ENCODE data around the gene B4GALT5.

DNA sequence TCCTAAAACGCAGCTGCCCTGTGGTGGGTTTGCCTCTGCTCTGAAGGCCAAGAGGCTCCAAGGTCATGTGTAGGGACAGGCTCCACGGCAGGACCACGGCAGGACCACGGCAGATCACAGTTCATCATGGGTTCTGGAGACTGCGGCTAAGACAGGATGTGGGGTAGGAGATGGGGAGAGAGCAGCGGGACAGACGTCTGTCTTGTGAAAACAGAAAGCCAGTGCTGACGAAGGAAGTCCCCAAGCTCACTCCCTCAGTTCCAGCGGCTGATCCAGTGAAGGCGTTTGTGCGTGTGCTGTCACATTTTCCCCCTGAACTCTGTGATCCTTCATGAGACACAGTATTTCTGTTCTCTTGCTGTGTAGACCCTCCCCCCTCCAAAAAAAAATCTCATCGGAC lies 77.8 kb downstream of the B4GALT5 start:
- TF ChIP-seq CREB1 (CRISPR knock-in tag; IDR thresholded peaks at IDR 0.05) (no peak), ZNF263 (CRISPR knock-in tag; IDR thresholded peaks at IDR 0.05; ENCODE audit: low read depth) (no peak), ELF4 (CRISPR knock-in tag; IDR thresholded peaks at IDR 0.05; ENCODE audit: low read depth) (no peak), NFATC4 (CRISPR knock-in tag; IDR thresholded peaks at IDR 0.05) (no peak)
- TF ChIP-seq, protein P1, sequence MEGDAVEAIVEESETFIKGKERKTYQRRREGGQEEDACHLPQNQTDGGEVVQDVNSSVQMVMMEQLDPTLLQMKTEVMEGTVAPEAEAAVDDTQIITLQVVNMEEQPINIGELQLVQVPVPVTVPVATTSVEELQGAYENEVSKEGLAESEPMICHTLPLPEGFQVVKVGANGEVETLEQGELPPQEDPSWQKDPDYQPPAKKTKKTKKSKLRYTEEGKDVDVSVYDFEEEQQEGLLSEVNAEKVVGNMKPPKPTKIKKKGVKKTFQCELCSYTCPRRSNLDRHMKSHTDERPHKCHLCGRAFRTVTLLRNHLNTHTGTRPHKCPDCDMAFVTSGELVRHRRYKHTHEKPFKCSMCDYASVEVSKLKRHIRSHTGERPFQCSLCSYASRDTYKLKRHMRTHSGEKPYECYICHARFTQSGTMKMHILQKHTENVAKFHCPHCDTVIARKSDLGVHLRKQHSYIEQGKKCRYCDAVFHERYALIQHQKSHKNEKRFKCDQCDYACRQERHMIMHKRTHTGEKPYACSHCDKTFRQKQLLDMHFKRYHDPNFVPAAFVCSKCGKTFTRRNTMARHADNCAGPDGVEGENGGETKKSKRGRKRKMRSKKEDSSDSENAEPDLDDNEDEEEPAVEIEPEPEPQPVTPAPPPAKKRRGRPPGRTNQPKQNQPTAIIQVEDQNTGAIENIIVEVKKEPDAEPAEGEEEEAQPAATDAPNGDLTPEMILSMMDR (IDR thresholded peaks at IDR 0.05) = no peak
